Epithelial cell of proximal tubule (primary cell): ENCODE measurements around the gene GRK5. TPM values are rescaled to one million over a fixed set of nuclear protein-coding genes. Genes with fewer than 3 reads are reported as not detected.

Experiments used
- DNase-seq: peaks from one replicate; pipeline ENCODE4 v3.0.0-alpha.2; 2011; ENCODE audit warnings: low read depth
- H3K4me3 ChIP-seq: 2 replicates; pipeline ENCODE4 v1.5.1; 2011; ENCODE audit warnings: low read depth, mild to moderate bottlenecking, low read length
- total RNA-seq: library from RNA; depleted of rRNA; stranded (reverse); fragments of >200 nt; gene quantifications from 2 replicates; pipeline ENCODE4 v1.2.3, GENCODE V29; 2015
- TF ChIP-seq, protein P1 (sequence below): conservative IDR thresholded peaks from 2 replicates; pipeline ENCODE4 v1.5.1; 2012; ENCODE audit warnings: low read depth, mild to moderate bottlenecking, low read length

Gene GRK5
- total RNA-seq, 1 donor from 2014 or later = 2.8 TPM

DNA sequence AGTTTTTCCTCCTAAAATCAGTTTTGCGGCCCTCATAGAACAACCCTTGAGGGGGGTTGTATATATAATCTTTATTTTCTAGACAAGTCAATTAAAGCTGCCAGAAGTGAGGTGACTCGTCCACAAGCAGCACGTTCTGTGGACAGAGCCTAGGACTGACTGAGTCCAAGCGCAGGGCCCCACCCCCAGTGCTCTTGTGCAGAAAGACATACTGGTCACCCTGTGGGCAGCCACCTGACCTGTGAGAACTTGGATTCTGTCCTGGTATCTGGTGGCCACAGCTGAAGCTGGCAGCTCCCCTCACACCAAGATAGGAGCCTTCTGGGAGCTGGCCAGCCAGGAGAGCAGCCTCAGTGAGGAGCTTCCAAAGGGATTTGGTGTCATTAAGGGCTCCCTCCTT is 89.3 kb downstream of the GRK5 start:
- DNase-seq = no peak
- no peak overlapping the region for H3K4me3 ChIP-seq
- TF ChIP-seq, protein P1, sequence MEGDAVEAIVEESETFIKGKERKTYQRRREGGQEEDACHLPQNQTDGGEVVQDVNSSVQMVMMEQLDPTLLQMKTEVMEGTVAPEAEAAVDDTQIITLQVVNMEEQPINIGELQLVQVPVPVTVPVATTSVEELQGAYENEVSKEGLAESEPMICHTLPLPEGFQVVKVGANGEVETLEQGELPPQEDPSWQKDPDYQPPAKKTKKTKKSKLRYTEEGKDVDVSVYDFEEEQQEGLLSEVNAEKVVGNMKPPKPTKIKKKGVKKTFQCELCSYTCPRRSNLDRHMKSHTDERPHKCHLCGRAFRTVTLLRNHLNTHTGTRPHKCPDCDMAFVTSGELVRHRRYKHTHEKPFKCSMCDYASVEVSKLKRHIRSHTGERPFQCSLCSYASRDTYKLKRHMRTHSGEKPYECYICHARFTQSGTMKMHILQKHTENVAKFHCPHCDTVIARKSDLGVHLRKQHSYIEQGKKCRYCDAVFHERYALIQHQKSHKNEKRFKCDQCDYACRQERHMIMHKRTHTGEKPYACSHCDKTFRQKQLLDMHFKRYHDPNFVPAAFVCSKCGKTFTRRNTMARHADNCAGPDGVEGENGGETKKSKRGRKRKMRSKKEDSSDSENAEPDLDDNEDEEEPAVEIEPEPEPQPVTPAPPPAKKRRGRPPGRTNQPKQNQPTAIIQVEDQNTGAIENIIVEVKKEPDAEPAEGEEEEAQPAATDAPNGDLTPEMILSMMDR = no peak

DNA sequence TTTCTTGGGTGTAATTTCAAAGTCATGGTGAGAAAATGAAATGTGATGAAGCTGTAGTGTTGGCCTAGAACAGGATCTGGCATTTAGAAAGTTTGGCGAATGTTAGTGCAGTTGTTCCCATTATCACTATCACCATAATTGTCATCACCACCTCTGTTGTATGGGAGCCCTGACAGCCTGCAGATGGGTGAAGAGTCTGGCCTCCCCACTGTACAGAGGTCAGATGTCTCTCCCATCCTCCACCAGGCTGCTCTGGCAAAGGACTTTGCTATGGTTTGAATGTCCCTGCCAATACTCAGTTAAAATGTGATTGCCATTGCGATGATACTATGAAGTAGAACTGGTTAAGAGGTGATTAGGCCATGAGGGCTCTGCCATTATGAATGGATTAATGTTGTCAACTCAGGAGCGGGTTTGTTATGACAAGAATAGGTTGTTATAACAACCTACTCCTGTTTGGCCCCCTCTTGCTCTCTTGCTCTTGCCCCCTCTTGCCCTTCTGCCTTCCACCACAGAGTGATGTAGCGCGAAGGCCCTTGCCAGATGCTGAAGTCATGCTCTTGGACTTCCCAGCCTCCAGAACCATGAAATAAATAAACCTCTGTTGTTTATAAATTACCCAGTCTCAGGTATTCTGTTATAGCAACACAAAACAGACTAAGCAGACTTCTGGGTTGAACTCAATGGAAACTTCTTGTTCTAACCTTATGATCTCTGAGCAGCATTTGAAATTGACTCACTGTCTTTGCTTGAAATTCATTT is 90.0 kb downstream of the GRK5 start:
- H3K4me3 ChIP-seq = no peak overlapping the region
- TF ChIP-seq, protein P1 = no peak
- DNase-seq = no peak

DNA sequence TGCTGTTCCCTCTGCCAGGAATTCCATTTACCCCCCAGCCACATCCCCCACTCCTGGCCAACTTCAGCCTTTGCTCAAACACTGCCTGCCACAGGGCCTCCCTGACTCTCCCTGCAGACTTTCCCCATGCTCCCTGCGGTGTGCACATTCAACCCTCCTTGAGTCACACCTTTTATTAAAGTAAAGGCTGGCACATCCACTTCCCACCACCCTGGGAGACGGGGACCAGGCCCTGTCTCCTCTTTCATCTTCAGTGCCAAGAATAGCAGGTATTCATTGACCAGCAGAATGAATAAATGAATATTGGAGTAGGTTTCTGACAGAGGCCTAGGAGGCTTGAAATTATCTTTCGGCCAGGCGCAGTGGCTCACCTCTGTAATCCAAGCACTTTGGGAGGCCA is 91.4 kb downstream of the GRK5 start:
- TF ChIP-seq, protein P1 = no peak
- H3K4me3 ChIP-seq = no peak overlapping the region
- no peak for DNase-seq

DNA sequence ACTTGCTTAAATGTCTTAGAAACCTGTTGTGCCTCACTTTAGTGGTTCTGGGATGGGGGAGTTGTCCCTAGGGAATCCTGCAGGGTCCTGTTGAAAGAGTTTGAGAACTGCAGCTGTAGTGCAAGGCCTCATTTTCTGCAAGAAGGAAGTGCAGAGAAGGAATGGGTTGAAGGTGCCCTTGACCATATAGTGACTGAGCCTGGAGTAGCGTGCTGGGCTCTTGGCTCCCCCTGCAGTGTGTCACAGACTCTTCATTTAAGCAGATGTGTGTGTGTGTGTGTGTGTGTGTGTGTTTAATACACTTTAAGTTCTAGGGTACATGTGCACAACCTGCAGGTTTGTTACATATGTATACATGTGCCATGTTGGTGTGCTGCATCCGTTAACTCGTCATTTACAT is 92.2 kb downstream of the GRK5 start:
- TF ChIP-seq, protein P1 = peak; percentile 19
- H3K4me3 ChIP-seq = no peak overlapping the region
- DNase-seq = no peak

DNA sequence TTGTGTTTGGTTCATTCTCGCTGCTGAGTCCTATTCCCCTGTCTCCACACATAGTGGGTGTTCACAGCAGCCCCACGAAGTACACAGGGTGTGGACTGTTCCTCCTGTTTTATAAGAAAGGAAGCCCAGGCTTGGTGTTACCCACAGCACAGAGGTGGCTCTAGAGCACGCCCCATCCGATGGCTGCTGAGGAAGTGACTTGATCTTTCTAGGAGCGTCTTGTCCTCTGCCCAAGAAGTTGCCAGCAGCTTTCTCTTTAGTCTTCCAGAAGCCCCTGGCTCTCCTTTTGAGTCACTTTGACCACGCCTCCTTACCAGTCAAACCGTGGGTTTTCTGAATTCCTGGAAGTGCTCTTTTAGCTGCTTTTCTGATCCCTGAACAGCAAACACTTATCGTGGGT is 94.0 kb downstream of the GRK5 start:
- no peak for DNase-seq
- H3K4me3 ChIP-seq = no peak overlapping the region
- TF ChIP-seq, protein P1 = no peak

DNA sequence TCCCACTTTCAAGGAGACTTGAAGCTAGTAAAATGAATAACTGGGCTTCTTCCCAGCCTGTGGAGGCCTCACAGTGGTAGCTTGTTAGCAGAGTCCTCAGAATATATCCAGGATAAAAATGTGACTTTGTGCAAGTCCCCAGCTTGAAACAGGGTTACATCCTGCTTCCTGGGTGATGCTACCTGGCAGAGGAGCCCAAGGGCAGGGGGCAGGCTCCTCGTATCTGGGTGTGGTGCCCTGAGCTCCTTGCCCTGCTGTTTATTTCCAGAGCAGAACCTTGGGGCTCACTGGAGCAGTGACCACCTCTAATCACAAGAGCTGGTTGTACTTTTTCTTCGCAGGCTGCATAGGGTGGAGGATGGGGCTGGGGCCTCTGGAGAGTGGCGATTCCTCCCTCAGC is 94.8 kb downstream of the GRK5 start:
- H3K4me3 ChIP-seq = no peak overlapping the region
- TF ChIP-seq, protein P1 = no peak
- DNase-seq = no peak
